Measurements from ENCODE around the gene USP47.

USP47 gene

DNA sequence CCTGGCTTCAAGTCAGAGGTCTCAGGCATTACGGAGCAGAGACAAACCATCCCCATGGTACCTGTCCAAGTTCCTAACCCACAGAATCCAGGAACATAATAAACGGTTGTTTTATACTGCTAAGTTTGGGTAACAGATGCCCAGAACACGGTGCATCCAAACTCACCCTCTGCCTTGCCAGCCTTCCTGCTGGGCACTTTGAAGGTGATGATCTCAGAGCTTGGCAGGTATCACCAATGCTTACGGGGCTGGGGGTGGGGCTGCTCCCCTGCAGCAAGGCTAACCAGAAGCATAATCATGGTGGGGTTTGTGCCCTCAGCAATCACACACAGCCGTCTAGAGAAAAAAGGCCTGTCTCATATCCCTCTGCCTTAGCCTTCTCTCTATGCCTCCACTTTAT lies 139.6 kb downstream of the USP47 start:
- DNase-seq (ENCODE audit: low read depth in 2 of 2): no peak

DNA sequence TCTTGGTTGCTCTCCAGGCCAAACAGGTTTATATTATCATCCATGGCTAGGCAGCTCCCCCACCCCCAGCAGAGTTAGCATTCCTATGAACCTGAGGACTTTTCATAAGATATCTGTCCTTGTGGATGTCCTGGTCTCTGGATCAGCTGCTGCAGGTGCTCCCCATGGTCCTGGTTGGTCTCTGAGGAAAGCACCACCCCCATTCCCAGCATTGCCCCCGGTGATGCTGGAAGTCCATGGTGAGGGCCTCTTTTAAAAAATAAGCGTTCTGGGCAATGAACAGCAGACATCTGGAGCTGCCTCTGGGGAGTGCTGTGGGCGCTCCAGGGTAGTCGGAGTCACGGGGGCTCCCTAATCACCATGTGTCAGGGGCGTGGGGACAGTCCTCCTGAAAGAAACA lies 140.1 kb downstream of the USP47 start:
- DNase-seq (ENCODE audit: low read depth in 2 of 2): no peak

DNA sequence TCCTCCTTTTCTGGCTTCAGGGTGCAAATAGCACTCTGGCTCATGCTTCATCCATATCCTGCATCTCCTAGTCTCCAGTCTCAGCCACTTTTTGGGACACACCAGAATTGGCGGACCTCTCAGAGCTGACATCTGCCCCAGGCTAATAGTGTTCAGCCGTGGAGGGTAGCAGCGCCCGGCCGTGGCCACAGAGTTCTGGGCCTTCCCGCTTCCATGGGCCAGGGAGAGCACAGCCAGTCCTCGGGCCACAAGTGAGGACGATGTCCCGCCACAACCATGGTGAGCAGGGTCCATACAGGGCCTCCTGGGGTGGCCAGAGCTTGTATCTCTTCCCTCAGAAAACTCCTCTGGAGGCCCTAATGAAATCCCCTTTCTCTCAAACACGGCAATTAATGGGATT lies 140.7 kb downstream of the USP47 start:
- DNase-seq (ENCODE audit: low read depth in 2 of 2): no peak

DNA sequence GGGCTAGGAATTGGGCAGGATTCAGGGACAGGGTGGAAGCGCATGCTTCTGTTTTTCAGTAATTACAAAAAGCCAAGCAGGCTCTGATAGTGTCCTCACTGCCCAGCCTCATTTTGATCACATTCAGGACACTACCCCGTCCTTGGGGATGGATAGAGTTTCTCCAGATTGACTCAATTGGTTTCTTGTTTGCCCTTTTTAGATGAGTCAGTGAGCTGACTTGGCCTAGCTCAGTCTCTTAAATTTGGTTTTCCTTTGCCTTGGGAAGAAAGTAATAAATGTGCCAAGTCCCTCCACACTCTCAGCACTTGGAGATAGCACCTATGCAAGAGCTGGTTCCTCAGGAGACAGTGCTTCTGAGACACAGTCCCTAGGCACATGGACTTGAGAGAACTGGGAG lies 141.2 kb downstream of the USP47 start:
- no peak for DNase-seq (ENCODE audit: low read depth in 2 of 2)

DNA sequence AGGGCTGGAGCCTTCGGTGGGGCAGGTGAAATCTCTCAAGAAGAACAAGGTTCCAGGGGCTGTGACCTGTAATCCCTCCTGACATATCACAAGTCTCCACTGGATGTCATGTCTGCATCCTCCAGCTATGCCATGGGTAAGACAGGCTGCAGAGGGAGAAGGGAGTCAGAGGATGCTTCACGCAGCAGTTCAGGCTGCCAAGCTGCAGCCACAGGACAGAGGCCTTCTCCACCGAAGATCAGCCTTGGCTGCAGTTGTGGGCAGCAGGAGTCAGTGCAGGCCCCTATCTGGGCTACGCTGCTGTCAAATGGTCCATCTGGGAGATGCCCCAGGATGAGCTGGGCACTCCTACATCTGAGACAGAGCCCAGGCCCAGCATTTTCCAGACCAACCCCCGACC lies 141.7 kb downstream of the USP47 start:
- DNase-seq (ENCODE audit: low read depth in 2 of 2): no peak

DNA sequence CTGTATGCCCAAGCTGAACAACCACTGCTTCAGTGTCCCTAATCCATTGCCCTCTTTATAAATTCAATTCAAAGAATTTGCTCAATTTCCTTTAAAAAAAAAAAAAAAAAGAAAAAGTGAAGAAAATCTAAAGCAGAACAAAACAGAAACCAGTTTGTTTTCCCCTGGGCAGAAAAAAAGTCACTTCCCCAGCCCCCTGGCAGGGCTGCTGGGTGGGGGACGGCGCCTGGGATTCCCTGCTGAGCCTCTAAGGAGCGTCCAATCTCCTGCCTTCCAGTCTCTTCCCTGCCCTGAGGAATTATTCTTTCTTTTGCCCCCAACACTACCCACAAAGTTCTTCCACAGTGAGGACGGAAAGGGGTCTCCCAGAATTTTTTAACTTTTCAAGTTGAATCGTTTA lies 142.8 kb downstream of the USP47 start:
- no peak for DNase-seq (ENCODE audit: low read depth in 2 of 2)

DNA sequence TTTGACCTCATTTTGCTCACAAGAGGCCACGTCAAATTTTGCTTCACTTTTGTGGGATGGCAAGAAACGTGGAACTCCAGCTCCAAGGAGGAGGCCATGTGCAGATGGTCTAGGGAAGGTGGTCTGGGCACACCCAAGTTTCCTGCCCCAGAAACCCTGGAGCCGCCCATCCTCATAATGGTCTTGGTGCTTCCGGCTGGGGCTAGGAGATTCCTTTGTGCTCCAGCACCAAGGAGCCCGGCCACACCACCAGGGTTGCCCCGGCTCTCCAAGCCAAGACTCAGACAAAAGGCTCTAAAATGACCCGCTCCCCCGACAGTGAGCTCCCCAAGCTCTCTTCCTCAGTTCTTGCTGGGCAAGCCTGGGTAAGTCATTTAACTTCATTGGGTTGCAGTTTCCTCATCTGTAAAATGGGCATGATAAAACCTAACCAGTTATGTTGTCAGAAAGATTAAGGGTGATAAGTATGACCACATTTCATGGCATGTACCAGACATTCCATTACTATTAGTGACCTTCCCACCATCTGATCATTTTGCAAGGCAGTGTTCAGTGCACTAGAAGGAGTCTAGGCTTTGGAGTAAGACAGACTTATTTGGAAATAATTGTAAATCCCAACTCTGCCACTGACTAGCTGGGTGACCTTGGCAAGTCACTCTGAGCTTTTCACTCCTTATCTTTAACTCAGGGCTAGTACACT lies 143.4 kb downstream of the USP47 start:
- DNase-seq (ENCODE audit: low read depth in 2 of 2): no peak

DNA sequence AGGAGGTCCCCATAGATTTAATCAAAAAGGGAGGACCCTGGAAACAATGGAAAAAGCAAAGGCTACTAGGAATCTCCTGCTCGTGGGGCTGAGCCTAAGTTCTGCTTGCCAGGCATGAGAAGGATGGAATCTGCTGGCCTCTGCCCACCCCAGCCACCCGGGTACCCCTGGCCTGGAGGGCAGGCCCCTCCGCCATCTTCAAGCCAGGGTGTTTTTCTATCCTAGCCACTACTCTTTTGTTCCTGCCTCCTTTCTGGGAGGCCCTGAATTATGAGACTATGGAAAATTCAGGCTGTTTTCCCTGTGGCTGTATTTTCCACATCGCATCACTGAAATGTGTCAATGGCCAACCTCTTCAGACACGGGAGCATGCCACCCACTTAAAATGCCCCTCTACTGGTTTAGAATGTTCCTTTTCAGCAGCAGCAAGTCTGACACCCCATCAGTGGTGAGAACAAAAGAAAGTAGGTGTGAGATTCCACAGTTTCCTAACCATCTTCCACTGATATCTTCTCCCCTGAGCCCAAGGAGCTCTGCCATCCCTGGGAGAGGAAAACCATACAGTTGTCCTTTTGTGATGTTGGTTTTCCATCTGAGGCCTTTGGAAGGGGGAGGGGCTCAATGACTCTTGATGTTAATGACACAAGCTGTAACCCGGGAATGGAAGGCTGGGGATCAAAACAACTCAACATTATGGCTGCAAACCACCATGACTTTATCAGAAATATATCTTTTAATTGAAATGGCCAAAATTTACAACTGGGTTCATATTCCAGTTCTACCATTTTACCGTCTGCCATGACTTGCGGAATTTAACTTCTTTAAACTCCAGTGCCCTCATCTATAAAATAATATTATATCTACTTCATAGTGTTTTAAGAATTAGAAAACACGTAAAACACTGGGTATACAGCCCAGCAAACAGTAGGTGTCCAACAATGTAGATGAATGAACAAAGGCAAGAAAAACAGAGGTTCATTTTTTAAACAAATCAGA lies 144.5 kb downstream of the USP47 start:
- no peak for DNase-seq (ENCODE audit: low read depth in 2 of 2)

DNA sequence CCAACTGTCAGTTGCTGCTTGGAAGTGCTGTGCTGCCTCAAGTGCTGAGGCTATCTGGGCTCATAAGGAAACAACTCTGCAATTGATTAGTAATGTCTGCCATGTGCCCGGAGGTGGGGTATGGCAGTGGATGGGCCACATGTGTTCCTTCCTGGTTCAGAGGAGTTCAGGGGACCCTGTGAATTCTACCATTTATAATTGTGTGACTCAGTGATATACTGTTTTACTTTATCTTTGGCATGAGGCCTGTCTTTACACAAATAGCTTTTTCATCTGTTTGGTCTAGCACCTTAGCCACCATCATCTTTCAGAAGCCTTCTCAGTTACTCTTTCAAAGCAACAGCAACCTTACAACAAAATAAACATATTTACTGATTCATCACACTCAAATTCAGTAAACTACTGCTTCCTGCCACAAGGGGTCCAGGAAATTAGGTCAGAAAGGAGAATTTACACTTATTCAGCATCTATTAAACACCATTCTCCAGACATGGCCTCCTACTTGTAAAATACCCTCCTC lies 145.8 kb downstream of the USP47 start:
- DNase-seq (ENCODE audit: low read depth in 2 of 2): no peak

DNA sequence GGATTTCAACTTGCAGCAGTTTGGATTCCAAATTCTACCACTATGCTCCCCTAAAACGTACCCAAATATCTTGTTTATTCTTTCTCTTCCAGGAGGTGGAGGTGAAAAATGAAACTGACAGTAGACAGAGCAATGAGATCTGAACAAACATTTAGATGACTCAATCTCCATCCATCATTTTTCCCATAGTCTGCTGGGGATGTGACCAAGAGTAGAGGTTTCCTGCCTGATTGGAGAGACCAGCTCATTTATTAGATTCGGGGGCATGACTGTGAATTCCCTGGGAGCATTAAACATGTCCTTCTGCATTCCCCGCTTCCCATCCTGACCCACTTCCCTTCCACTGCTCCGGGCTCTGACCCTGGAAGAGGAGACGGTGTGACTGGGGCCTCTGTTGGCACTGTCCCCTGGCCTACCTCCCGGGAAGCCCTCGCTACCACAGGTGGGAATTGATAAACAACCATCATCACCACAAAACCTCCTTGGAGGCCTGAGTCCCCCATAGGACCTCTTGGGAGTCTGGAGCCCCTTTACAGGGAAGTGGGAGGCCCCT lies 146.4 kb downstream of the USP47 start:
- no peak for DNase-seq (ENCODE audit: low read depth in 2 of 2)

DNA sequence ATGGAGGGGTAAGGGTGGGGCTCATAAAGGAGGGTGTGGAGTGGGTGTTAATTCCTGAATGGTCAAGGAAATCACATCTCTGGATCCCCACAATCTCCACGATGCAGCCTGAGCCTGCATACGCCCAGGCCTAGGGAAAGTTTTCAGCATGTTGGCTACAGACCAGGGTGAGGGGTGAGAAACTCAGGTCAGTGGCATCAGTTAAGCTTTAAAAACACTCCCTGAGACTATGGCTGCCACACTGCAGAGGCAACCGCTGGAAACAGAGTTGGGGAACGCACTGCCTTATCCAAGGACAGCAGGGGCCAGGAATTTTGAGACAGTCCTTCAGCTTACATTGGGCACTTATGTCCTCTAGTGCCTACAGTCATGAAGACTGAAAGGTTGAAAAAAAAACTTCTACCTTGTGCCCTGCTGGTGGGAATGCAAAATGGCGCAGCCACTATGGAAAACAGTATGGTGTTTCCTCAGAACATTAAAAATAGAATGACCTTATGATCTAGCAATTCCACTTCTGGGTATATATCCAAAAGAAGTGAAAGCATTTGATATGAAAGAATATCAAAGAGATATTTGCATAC lies 147.0 kb downstream of the USP47 start:
- DNase-seq (ENCODE audit: low read depth in 2 of 2): no peak

DNA sequence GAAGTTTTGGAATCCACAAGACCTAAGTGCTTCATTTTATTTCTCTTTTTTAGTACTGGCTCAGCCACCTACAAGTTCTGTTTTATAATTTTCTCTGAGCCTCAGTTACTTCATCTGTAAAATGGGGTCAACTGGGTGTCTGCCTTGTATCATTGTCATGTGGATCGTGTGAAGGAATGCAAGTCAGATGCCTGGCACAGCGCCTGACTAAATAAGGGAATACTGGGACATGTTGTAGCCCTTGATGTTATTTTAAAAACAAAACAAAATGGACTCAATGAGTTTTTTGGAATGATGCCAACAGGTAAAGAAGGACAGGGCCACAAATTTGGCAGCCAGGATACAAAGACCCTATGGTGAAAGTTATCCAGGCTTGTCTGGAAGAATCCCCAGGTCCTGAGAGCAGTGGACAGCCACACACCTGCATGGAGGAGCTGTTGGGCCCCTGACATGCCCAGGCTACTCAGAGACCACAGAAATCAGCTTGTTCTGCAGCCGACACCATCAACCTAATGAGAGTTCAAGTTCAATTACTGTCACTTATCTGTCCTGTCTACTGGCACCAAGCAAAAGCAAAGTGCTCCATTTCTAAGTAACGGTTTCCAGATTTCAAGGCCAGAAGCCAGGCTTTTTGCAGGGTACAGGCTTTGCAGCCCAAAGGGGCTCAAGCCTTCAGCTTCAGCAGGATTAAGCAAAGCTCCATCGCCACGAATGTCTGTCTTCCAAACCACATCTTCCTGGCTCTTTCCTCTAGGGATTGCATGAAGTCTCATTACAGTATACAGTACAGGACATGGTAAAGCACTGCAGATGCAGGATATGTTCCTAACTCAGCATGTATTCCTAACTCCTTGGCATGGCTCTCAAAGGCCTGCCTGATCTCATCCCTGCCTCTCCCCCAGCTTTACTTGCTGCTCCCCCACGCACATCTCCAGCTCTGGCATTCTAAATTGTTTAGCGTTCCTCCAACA lies 148.3 kb downstream of the USP47 start:
- DNase-seq (ENCODE audit: low read depth in 2 of 2): no peak

DNA sequence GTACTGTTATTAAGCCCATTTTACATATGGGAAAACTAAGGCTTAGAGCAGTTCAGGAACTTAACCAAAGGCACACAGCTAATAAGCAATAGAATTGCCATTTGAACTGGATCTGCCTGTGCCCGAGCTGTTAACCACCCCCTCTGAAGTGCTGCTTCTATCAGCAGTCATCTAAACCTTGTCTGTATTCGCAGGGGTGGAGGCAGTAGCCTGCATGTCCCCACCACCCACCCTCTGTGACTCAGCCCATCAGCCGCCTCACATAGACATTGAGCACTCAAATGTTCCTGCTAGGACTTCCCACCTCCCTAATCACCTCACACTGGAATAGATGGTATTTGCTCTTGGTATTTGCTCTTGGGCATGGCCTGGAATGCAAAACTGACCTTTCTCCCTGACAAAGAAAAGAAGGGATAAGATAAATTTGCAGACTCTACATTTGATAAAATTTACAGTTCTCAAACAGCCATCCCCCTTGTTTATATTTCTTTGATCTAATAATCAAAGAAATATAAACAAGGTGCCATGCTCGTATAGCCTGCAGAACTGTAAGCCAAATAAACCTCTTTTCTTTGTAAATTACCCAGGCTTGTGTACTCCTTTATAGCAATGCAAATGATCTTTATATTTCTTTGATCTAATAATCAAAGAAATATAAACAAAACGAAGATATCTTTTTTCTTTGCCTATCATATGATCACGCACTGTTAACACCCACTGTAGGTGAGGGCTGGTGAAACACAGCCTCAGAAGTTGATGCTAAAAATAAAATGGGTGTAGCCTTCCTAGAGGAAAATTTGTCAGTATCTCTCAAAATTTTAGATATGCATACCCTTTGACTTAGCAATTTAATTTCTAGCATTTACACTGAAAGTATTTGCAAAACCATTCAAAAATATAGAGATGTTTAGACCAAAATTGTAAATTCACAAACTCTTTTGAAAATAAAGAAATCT lies 150.8 kb downstream of the USP47 start:
- no peak for DNase-seq (ENCODE audit: low read depth in 2 of 2)

DNA sequence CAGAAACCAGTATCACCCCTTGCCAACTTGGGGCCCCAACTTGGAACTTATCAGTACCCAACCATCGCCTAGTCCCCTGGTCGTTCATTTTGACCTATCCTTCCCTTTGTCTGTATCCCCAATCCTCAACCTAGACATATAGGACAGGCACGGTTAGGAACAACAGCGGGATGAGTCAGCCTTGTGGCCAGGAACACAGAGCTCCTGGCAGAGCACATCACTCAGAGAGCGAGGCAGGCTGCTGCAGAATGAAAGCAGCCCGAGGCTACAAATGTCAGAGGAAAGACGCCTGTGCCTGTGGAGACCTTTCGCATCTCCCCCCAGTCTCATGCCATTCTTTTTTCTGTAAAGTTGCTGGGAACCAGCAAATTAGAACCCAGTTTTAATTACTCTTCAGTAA lies 152.1 kb downstream of the USP47 start:
- DNase-seq (ENCODE audit: low read depth in 2 of 2): no peak

DNA sequence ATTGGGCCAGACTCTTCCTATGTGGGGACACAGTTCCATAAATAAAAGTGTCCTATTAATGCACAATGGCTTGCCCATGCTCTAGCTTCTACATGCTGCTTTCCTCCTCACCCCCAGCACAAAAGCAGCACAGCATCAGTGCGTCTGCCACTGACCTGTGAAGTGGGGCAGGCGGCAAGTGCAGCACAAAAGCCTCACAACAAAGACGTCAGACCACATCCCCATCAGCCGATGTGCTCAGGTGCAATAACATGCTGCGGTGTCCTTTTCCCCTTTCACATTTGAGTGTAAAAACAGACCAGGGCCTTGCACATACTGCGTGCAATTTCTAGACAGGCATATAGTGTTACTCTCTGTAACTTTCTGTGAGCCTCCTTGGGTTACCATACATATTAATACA lies 153.8 kb downstream of the USP47 start:
- DNase-seq (ENCODE audit: low read depth in 2 of 2): no peak

DNA sequence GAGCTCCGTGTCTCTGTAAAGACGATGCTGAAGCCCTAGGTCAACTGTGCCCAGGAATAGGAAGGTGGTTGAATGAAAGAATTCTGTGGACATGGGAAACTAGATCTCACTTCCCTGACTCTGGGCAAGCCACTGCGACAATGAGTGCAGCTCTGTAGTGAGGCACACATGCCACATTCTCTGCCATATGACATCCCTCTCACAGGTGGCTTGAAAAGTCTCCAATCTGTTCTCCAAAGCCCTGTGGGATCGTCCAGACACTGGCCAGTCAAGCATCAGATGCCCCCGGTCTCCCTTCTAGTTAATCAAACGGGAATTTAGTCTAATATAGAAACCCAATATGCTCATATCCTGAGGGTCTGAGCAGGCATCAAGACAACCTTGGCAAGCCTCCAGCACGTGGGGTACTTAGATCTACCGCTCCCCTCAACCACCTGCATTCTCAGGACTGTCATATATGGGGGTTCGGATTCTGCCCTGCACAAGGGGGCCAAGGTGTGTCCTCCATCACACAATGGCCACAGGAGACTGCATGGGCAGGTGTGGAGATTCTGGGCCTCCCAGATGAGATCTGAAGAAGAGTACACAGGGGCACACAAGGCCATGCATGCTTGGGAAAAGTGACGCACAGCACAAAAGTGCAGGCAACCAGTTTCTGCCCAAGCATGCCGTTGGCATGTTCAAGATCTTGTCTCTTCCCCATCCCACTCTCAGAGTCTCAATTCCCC lies 154.7 kb downstream of the USP47 start:
- no peak for DNase-seq (ENCODE audit: low read depth in 2 of 2)

DNA sequence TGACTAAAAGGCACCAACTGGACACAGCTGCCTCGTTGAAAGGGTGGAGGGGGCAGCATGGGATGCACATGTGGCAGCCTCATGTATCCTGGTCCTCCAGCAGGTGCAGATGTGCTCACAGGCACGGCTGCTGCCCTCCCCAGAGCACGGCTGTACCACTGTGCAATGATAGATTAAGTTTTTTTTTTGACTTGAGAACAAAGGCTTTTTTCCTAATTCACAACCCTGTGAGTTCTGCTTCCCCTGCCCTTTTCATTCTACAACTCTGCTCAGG lies 155.2 kb downstream of the USP47 start:
- no peak for DNase-seq (ENCODE audit: low read depth in 2 of 2)

DNA sequence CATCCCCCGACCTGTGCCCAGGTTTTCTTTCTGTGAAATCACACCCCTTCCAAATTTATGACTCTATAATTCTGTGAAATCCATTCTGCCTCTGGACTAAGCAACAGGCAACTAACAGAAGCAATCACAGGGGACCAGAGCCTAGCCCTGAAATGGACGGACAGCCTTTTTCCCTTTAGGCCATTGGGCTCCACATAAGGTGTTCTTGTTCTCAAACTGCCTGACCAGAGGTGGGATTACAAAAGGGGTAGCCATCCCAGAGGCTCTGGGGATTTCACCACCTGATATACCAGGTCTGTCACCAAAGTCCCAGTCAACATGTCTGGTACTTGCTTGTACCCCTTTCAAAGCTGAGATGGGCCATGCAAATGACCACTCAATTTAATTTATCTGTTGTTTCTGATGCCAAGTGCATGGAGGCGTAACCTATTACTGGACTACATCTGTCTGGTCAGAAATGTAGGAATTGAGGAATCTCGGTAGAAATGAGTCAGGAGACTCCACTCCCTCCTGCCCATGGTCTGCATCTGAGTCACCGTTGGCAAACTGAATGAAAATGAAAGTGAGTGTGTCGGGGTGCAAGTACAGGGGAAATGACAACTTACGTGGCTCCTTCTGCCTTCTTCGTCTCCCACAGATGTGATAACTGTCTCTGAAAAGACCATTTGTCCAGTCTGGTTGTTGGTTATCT lies 156.5 kb downstream of the USP47 start:
- DNase-seq (ENCODE audit: low read depth in 2 of 2): no peak

DNA sequence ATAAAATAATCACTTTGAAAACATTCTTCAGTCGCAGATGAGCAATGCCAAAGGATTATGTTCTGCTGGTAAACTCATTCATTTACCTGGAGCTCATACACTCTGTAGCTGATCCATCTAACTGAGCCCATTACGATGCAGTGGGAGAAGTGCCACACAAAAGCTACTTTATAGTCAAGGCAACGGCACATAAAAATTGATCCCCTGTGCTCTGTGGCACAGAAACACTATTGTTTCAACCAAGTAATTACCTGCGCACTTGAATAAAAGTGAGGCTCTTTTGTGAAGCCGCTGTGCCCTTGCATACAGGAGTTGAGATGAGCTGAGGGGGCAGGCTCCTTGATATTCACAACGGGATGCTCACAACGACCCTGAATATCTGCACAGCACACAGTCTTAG lies 159.4 kb downstream of the USP47 start:
- DNase-seq (ENCODE audit: low read depth in 2 of 2): no peak

Data from stimulated activated CD4-positive, alpha-beta T cell treated with anti-CD3 and anti-CD28 coated beads, Interleukin-1b, Interleukin-23, amount 100 ng/mL, for 1 hour (primary cell).